Bronchial epithelial cell (primary cell): ENCODE measurements around the gene PLD3. TPM values are rescaled to one million over a fixed set of nuclear protein-coding genes. Genes with fewer than 3 reads are reported as not detected.
"Not testable (repeated sequence)": the region's sequence is repeated elsewhere in the genome, so short reads cannot be mapped to it uniquely, and the experiment has no call there.

Experiments used
- DNase-seq: peaks from one replicate; pipeline ENCODE4 v3.0.0-alpha.2; 2010; ENCODE audit warnings: low read depth
- FAIRE-seq: peaks from 2 replicates; lab custom pipeline; 2011; peaks lifted over from hg19 to GRCh38; lab: Jason Lieb, UNC
- H3K27me3 ChIP-seq: 2 replicates; pipeline ENCODE4 v1.5.1; 2011; ENCODE audit warnings: low read length; ENCODE audit not compliant: control insufficient read depth, insufficient read depth
- H3K36me3 ChIP-seq: 2 replicates; pipeline ENCODE4 v1.5.1; 2011; ENCODE audit warnings: low read length; ENCODE audit not compliant: control insufficient read depth, insufficient read depth
- H3K4me3 ChIP-seq: 2 replicates; pipeline ENCODE4 v1.5.1; 2011; ENCODE audit warnings: mild to moderate bottlenecking, low read depth, low read length, control low read depth
- CTCF ChIP-seq: IDR thresholded peaks from 2 replicates; pipeline ENCODE4 v1.5.1; 2011; ENCODE audit warnings: mild to moderate bottlenecking, moderate library complexity, low read length, control low read depth, inconsistent platforms; ENCODE audit not compliant: insufficient read depth, severe bottlenecking
- total RNA-seq: library from RNA; depleted of rRNA; stranded (reverse); fragments of >200 nt; gene quantifications from 2 replicates; pipeline ENCODE4 v1.2.1, GENCODE V29; 2014

Gene PLD3
- total RNA-seq, 1 donor from 2014 or later: 162 TPM

GRCh38 chr19:40398417-40399131 is 50.1 kb downstream of the PLD3 start:
- TF ChIP-seq CTCF: no peak
- FAIRE-seq: no peak
- peak; percentile 61 for DNase-seq

GRCh38 chr19:40400559-40400958 is 52.1 kb downstream of the PLD3 start:
- Histone ChIP-seq H3K27me3 (peaks cover 1% of the 10 kb centered on the region), H3K4me3 (no peak overlapping the region), H3K36me3 (no peaks in the 10 kb centered on the region)
- no peak for TF ChIP-seq CTCF
- DNase-seq (no peak), FAIRE-seq (no peak)

More at GRCh38 chr19:40398417-40399131, 50.1 kb downstream of the PLD3 start:
- H3K4me3 ChIP-seq: no peak overlapping the region
- H3K36me3 ChIP-seq: no peaks in the 10 kb centered on the region
- peaks cover 1% of the 10 kb centered on the region for H3K27me3 ChIP-seq

GRCh38 chr19:40403262-40403984 is 54.9 kb downstream of the PLD3 start:
- peak; percentile 1 for TF ChIP-seq CTCF
- Histone ChIP-seq H3K4me3 (peak overlapping the region; percentile 48), H3K36me3 (no peaks in the 10 kb centered on the region), H3K27me3 (no peaks in the 10 kb centered on the region)
- peak; percentile 72 for DNase-seq
- FAIRE-seq: no peak

GRCh38 chr19:40407714-40408597 is 59.5 kb downstream of the PLD3 start:
- no peak for DNase-seq
- Histone ChIP-seq H3K27me3 (no peaks in the 10 kb centered on the region), H3K4me3 (no peak overlapping the region), H3K36me3 (no peaks in the 10 kb centered on the region)
- no peak for FAIRE-seq
- TF ChIP-seq CTCF: no peak

GRCh38 chr19:40408598-40408925 is 60.1 kb downstream of the PLD3 start:
- not testable (repeated sequence) for H3K27me3 ChIP-seq, H3K4me3 ChIP-seq, FAIRE-seq, H3K36me3 ChIP-seq, DNase-seq

GRCh38 chr19:40410030-40410389 is 61.5 kb downstream of the PLD3 start:
- no peaks in the 10 kb centered on the region for H3K27me3 ChIP-seq
- no peak for DNase-seq
- no peak overlapping the region for H3K4me3 ChIP-seq
- no peak for FAIRE-seq
- no peak for TF ChIP-seq CTCF
- H3K36me3 ChIP-seq: no peaks in the 10 kb centered on the region
